ENCODE results near the gene XPNPEP1.

The XPNPEP1 gene

GRCh38 chr10:109912335-109913281, 10.7 kb downstream of the XPNPEP1 start:
- H3K4me2 ChIP-seq (ENCODE audit: low read length), result no peak overlapping the region
- no peak overlapping the region for H4K5ac ChIP-seq (ENCODE audit: low read length)
- H3K9ac ChIP-seq (ENCODE audit: low read length), result no peak overlapping the region
- H3K79me1 ChIP-seq (ENCODE audit: low read length), result peaks cover 5% of the 10 kb centered on the region
- H3K4me3 ChIP-seq (ENCODE audit: low read length), result no peak overlapping the region
- no peaks in the 10 kb centered on the region for H3K4me1 ChIP-seq (ENCODE audit: control insufficient read depth, low read depth, low read length)
- no peak overlapping the region for H3K56ac ChIP-seq (ENCODE audit: low read length)
- H3K18ac ChIP-seq (ENCODE audit: low read length), result no peak overlapping the region
- H3K27me3 ChIP-seq (ENCODE audit: insufficient read depth, low read length, poor library complexity), result no peaks in the 10 kb centered on the region
- H3K4ac ChIP-seq (ENCODE audit: low read depth, low read length), result no peak overlapping the region
- no peak overlapping the region for H4K8ac ChIP-seq (ENCODE audit: low read depth, low read length)
- no peak overlapping the region for H2BK5ac ChIP-seq (ENCODE audit: low read length)
- no peak overlapping the region for H3K27ac ChIP-seq (ENCODE audit: low read depth, low read length)
- DNase-seq, result peak; percentile 32
- no peaks in the 10 kb centered on the region for H3K79me2 ChIP-seq (ENCODE audit: control insufficient read depth, insufficient read depth, low read length)
- H2BK15ac ChIP-seq (replicated peaks; ENCODE audit: low read depth), result no peak overlapping the region
- no peak overlapping the region for H3K23ac ChIP-seq (ENCODE audit: low read length)
- H2AK5ac ChIP-seq (ENCODE audit: low read length), result no peak overlapping the region
- no peaks in the 10 kb centered on the region for H3K36me3 ChIP-seq (ENCODE audit: control insufficient read depth, insufficient read depth, low read length)
- no CpG with 5 or more reads among the region's 2 CpGs for WGBS (ENCODE audit: extremely low coverage, insufficient coverage, low lambda C conversion rate)
- H2BK120ac ChIP-seq (ENCODE audit: low read depth, low read length), result no peak overlapping the region

- Histone ChIP-seq H4K5ac (ENCODE audit: low read length) (no peak overlapping the region), H3K4me3 (ENCODE audit: low read length) (no peak overlapping the region), H3K4me2 (ENCODE audit: low read length) (no peak overlapping the region), H3K4me1 (ENCODE audit: control insufficient read depth, low read depth, low read length) (no peaks in the 10 kb centered on the region), H3K4ac (ENCODE audit: low read depth, low read length) (no peak overlapping the region), H3K56ac (ENCODE audit: low read length) (no peak overlapping the region), H3K18ac (ENCODE audit: low read length) (no peak overlapping the region), H2BK15ac (replicated peaks; ENCODE audit: low read depth) (no peak overlapping the region), H3K36me3 (ENCODE audit: control insufficient read depth, insufficient read depth, low read length) (no peaks in the 10 kb centered on the region), H3K79me2 (ENCODE audit: control insufficient read depth, insufficient read depth, low read length) (no peaks in the 10 kb centered on the region), H3K79me1 (ENCODE audit: low read length) (peaks cover 5% of the 10 kb centered on the region), H3K27ac (ENCODE audit: low read depth, low read length) (no peak overlapping the region), H2AK5ac (ENCODE audit: low read length) (no peak overlapping the region), H2BK120ac (ENCODE audit: low read depth, low read length) (no peak overlapping the region), H3K27me3 (ENCODE audit: insufficient read depth, low read length, poor library complexity) (no peaks in the 10 kb centered on the region), H3K9ac (ENCODE audit: low read length) (no peak overlapping the region), H3K23ac (ENCODE audit: low read length) (no peak overlapping the region), H4K8ac (ENCODE audit: low read depth, low read length) (no peak overlapping the region), H2BK5ac (ENCODE audit: low read length) (no peak overlapping the region)
- no CpG with 5 or more reads among the region's 3 CpGs for whole genome bisulfite sequencing (ENCODE audit: extremely low coverage, insufficient coverage, low lambda C conversion rate)
- no peak for DNase-seq
These were observed 11.4 kb downstream of the XPNPEP1 start for GRCh38 chr10:109911903-109912302.

- H3K36me3 ChIP-seq (ENCODE audit: control insufficient read depth, insufficient read depth, low read length), result peaks cover 2% of the 10 kb centered on the region
- no peak overlapping the region for H3K18ac ChIP-seq (ENCODE audit: low read length)
- H3K4me3 ChIP-seq (ENCODE audit: low read length), result no peak overlapping the region
- no CpG with 5 or more reads among the region's 1 CpG for WGBS (ENCODE audit: extremely low coverage, insufficient coverage, low lambda C conversion rate)
- H3K79me2 ChIP-seq (ENCODE audit: control insufficient read depth, insufficient read depth, low read length), result no peaks in the 10 kb centered on the region
- H3K9ac ChIP-seq (ENCODE audit: low read length), result no peak overlapping the region
- no peak overlapping the region for H3K56ac ChIP-seq (ENCODE audit: low read length)
- no peak overlapping the region for H3K23ac ChIP-seq (ENCODE audit: low read length)
- H4K8ac ChIP-seq (ENCODE audit: low read depth, low read length), result no peak overlapping the region
- H3K27ac ChIP-seq (ENCODE audit: low read depth, low read length), result no peak overlapping the region
- no peak overlapping the region for H3K4me2 ChIP-seq (ENCODE audit: low read length)
- H3K27me3 ChIP-seq (ENCODE audit: insufficient read depth, low read length, poor library complexity), result no peaks in the 10 kb centered on the region
- H2BK5ac ChIP-seq (ENCODE audit: low read length), result no peak overlapping the region
- peaks cover 6% of the 10 kb centered on the region for H3K79me1 ChIP-seq (ENCODE audit: low read length)
- no peak overlapping the region for H3K4ac ChIP-seq (ENCODE audit: low read depth, low read length)
- DNase-seq, result no peak
- H2BK120ac ChIP-seq (ENCODE audit: low read depth, low read length), result no peak overlapping the region
- no peak overlapping the region for H2AK5ac ChIP-seq (ENCODE audit: low read length)
- no peak overlapping the region for H4K5ac ChIP-seq (ENCODE audit: low read length)
- no peaks in the 10 kb centered on the region for H3K4me1 ChIP-seq (ENCODE audit: control insufficient read depth, low read depth, low read length)
- no peak overlapping the region for H2BK15ac ChIP-seq (replicated peaks; ENCODE audit: low read depth)
These were observed 17.0 kb downstream of the XPNPEP1 start for GRCh38 chr10:109906316-109906715.

GRCh38 chr10:109904397-109904796, 18.9 kb downstream of the XPNPEP1 start:
- Histone ChIP-seq H4K8ac (ENCODE audit: low read depth, low read length) (no peak overlapping the region), H3K4ac (ENCODE audit: low read depth, low read length) (no peak overlapping the region), H3K36me3 (ENCODE audit: control insufficient read depth, insufficient read depth, low read length) (peaks cover 2% of the 10 kb centered on the region), H3K9ac (ENCODE audit: low read length) (no peak overlapping the region), H3K79me2 (ENCODE audit: control insufficient read depth, insufficient read depth, low read length) (no peaks in the 10 kb centered on the region), H3K27ac (ENCODE audit: low read depth, low read length) (no peak overlapping the region), H3K23ac (ENCODE audit: low read length) (no peak overlapping the region), H3K79me1 (ENCODE audit: low read length) (peaks cover 8% of the 10 kb centered on the region), H2BK5ac (ENCODE audit: low read length) (no peak overlapping the region), H4K5ac (ENCODE audit: low read length) (no peak overlapping the region), H2AK5ac (ENCODE audit: low read length) (no peak overlapping the region), H2BK120ac (ENCODE audit: low read depth, low read length) (no peak overlapping the region), H3K18ac (ENCODE audit: low read length) (no peak overlapping the region), H3K56ac (ENCODE audit: low read length) (no peak overlapping the region), H3K4me2 (ENCODE audit: low read length) (no peak overlapping the region), H3K27me3 (ENCODE audit: insufficient read depth, low read length, poor library complexity) (no peaks in the 10 kb centered on the region), H2BK15ac (replicated peaks; ENCODE audit: low read depth) (no peak overlapping the region), H3K4me1 (ENCODE audit: control insufficient read depth, low read depth, low read length) (no peaks in the 10 kb centered on the region), H3K4me3 (ENCODE audit: low read length) (no peak overlapping the region)
- no peak for DNase-seq
- no CpG with 5 or more reads among the region's 2 CpGs for WGBS (ENCODE audit: extremely low coverage, insufficient coverage, low lambda C conversion rate)

- Histone ChIP-seq H2BK5ac (ENCODE audit: low read length) (no peak overlapping the region), H3K4me1 (ENCODE audit: control insufficient read depth, low read depth, low read length) (no peaks in the 10 kb centered on the region), H3K36me3 (ENCODE audit: control insufficient read depth, insufficient read depth, low read length) (peaks cover 2% of the 10 kb centered on the region), H2BK120ac (ENCODE audit: low read depth, low read length) (no peak overlapping the region), H3K18ac (ENCODE audit: low read length) (no peak overlapping the region), H2AK5ac (ENCODE audit: low read length) (no peak overlapping the region), H3K27ac (ENCODE audit: low read depth, low read length) (no peak overlapping the region), H3K4me3 (ENCODE audit: low read length) (no peak overlapping the region), H4K8ac (ENCODE audit: low read depth, low read length) (no peak overlapping the region), H3K4me2 (ENCODE audit: low read length) (no peak overlapping the region), H4K5ac (ENCODE audit: low read length) (no peak overlapping the region), H3K79me2 (ENCODE audit: control insufficient read depth, insufficient read depth, low read length) (no peaks in the 10 kb centered on the region), H3K79me1 (ENCODE audit: low read length) (peaks cover 8% of the 10 kb centered on the region), H3K23ac (ENCODE audit: low read length) (no peak overlapping the region), H2BK15ac (replicated peaks; ENCODE audit: low read depth) (no peak overlapping the region), H3K56ac (ENCODE audit: low read length) (no peak overlapping the region), H3K4ac (ENCODE audit: low read depth, low read length) (no peak overlapping the region), H3K9ac (ENCODE audit: low read length) (no peak overlapping the region), H3K27me3 (ENCODE audit: insufficient read depth, low read length, poor library complexity) (no peaks in the 10 kb centered on the region)
- DNase-seq, result no peak
- WGBS (ENCODE audit: extremely low coverage, insufficient coverage, low lambda C conversion rate), result no CpG with 5 or more reads among the region's 7 CpGs
These were observed 20.0 kb downstream of the XPNPEP1 start for GRCh38 chr10:109902992-109903947.
